Activated naive CD8-positive, alpha-beta T cell treated with anti-CD3 and anti-CD28 coated beads, Interleukin-2, amount 50 U/mL, for 16 hours (primary cell): Measurements from ENCODE around the gene GABRB3.
"Not testable (repeated sequence)": the region's sequence is repeated elsewhere in the genome, so short reads cannot be mapped to it uniquely, and the experiment has no call there.

Experiments used
- DNase-seq: peaks from one replicate; pipeline ENCODE4 v3.0.0-alpha.2; 2020; ENCODE audit warnings: low read depth, low spot score

The GABRB3 gene

DNA sequence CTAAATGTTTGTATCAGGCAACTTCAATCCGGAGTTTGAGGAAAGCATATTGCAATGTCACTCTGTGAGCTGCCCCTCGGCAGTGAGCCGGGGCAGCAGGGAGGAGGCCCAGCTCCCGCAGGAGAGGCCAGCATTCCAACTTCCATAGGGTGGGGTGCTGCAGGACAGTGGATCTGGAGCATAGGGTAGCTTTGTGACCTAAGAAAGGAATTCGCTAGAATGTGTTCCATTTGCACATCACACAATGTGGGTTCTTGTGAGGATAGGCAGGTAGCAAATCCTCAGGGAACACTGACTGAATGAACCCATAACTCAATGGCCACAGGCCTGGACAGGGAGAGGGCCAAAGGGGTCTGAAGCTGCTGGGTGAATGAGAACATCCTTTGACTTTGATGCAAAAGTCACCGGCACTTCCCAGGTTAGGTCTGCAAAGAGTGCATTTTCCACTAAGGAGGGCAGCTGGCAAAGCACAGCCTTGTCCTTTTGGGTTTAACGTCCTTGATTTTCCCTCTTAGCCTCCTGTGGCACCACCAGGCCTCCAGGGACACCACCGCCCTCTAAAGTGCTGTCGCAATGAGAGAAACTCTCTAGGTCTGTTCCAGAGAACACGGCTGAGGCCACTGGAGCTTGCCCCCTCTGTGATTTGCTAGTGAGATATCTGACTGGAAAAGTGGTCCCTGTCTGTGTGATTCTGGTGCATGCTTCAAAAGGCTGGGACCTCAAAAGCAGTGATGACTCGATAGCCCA lies 36.2 kb downstream of the GABRB3 start:
- DNase-seq = no peak

DNA sequence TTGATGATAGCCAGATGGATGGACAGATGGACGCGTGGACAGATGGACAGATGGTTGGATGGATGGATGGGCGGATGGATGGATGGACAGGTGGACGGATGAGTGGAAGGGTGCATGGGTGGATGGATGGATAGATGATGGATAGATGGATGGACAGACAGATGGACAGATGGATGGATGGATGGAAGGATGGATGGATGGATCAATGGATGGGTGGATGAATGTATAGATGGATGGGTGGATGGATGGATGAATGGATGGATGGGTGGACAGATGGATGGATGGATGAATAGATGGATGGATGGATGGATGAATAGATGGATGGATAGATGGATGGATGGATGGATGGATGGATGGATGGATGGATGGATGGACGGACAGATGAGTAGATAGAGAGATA lies 40.9 kb downstream of the GABRB3 start:
- no peak for DNase-seq

DNA sequence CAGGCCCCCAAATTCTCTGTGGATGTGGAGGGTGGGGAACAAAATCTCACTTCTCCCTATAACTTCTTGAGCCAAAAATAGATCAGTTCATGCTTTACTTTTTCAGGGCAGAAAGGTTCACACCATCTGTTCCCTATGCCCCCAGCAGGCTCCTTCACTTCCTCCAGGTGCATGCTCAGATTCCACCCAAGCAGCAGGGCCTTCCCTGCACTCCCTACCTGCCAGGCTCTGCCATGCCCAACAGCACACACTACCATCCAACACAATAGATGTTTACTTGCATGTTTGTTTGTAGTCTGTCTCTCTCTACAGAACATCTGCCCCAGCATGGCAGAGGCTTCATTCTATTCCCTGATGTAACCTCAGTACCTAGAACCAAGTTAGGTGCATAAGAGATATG lies 43.3 kb downstream of the GABRB3 start:
- no peak for DNase-seq

DNA sequence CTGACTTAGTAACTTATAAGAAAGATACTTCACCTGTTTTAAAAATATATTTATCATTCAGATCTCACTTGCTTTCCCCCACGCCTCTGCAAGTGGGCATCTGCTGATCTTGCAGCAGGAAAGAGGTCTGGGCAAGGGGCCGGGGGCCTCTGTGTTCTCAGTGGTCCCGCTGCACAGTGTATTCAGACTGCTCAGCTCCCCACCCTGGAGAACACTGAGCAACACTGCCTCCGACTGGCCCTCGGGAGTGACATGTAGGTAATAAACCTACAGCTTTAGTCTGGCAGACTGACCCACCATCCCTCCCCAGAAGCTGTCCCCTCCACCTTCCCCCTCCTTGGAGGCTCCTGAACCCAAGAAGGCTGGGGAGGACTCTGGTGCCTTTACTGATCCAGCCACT lies 43.8 kb downstream of the GABRB3 start:
- no peak for DNase-seq

DNA sequence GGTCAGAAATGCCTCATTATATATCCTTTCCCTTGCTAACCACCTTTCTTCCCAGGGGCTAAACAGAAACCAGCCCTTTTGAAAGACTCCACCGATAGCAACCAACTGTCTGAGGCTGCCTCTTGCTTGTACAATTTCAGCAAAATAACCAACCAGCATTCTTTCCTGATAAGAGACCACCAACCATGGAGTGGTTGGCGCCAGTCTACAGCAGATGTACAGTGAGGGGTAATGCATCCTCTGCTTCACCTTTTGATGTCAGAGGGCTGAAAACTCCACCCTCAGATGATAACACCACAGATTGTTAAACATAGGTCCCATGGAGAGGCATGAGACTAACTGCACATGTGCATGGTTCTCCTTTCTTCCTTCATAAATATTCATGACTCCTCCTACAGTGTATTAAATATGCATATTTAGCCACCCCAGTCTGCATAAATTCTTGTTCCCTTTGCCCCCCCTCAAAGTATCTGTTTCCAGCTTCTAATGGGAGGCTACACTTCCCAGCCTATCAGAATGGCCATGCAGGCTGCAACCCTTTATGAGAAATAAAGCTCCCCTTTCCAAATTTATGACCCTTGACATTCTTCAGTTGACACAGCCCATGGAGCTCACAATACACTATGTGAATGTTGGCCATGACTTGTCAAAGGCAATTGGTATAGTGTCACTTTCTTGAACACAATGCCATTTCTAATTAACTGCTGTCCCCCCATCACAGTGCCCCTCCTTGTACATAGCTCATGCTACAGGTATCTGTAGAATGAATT lies 48.3 kb downstream of the GABRB3 start:
- DNase-seq = no peak

DNA sequence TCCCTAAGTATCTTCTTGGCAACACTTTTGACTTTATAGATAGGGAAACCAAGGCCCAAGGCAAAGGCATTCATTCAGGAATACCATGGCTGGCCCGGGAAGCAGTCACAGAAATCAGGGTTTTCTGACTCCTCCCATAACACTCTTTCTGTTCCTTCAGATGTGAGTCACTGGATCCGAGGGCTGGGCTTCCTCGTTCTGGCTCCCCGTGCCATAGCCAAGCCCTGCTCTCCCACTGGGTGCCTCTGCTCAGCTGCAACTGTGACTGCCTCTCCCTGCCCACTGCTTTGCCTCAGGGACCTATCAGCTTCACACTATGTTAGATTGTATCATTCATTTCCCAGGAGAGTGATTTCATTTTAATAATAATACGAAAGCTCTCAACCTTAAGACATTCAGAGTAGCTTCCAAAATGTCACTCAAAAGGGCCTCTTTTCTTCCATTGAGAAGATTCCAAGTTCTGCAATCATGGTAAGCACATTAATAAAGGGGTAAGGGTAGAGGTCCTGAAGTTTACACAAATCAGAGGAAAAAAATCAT lies 50.2 kb downstream of the GABRB3 start:
- no peak for DNase-seq

DNA sequence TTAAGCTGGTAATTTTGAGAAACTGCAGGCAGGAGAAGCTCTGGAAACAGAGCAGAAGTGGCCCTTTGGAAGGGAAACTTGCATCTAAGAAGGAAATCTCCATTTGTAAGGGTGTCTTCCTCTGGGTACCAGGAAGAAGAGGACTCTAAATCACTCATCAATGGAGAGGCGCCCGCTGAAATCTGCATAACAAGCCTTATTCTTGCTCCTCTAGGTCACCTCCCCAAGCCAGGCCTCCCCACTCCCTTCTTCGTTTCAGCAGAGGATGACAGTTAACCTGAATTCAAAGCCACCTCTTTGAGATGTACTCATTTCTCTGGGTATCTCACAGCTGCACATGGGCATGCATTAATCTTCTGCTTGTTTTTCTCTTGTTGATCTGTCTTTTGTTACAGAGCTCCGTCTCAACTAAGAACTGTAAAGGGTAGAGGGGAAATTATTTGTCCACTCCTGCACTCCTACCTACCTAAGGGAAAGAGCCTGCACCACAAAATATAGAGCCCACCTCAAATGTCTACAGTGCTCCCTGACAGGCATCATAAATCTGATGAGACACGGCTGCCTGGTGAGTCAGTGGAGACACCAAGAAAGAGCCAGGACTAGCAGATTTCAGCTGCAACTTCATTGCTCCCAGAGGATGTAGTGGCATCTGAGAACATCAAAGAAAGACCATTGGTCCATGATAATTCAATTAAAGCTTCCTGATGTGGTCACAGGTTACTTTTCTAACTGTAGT lies 51.5 kb downstream of the GABRB3 start:
- no peak for DNase-seq

DNA sequence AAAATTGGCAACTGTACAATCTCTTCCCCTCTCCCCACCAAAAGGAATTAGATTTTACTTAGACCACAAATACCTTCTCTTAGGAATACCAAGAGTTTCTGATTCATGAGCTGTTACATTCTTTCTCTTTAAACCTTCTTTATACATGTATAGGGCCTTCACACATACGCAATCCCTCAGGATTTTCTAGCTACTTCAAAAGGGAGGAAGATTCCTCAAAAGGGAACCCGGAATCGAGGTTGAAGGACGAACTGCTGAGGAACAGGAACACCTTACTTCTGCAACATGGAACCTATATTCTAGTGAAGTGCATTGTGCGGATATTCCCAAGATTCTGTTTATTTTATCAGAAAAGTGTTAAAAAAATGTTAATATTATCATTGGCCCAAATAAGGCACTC lies 52.3 kb downstream of the GABRB3 start:
- DNase-seq = no peak

DNA sequence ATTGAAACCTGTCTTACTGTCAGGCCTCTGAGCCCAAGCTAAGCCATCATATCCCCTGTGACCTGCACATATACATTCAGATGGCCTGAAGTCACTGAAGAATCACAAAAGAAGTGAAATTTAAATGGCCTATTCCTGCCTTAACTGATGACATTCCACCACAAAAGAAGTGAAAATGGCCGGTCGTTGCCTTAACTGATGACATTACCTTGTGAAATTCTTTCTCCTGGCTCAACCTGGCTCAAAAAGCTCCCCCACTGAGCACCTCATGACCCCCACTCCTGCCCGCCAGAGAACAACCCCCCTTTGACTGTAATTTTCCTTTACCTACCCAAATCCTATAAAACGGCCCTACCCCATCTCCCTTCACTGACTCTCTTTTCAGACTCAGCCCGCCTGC lies 53.0 kb downstream of the GABRB3 start:
- not testable (repeated sequence) for DNase-seq

DNA sequence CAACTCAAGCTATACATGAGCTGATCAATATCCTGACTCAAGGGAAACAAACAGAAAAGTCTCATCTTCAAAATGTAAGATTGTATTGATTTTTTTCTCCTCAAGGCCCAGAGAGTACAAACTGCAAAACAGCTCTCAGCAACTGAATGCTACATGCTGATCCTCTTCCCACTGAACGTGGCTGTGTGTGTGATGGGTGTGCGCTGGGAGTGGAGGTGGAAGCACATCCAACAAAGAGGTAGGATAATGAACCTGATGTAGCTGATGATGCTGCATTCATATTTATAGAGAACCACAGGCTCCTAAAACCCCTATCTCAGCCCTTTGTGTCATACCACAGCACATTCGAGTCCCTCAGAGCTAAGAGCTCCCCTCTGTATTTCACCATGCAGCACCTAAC lies 56.8 kb downstream of the GABRB3 start:
- no peak for DNase-seq

DNA sequence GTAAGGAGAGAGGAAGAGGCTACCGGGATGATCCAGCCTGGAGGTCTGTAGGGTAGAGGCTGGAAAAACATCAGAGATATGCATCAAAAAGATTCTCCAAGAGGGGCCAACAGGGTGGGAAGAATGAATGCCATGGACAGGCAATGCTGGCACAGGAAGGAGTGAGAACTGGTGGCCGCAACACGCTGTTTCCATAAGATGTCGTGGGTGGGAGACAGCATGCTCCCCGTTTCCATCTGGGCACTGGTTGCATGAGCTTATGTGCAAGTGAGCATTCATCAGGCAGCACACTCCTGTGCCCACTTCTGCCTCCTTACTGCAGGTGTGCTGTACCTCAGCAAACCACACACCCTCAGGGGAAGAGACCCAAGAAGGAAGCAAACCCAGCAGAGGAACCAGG lies 59.4 kb downstream of the GABRB3 start:
- no peak for DNase-seq

DNA sequence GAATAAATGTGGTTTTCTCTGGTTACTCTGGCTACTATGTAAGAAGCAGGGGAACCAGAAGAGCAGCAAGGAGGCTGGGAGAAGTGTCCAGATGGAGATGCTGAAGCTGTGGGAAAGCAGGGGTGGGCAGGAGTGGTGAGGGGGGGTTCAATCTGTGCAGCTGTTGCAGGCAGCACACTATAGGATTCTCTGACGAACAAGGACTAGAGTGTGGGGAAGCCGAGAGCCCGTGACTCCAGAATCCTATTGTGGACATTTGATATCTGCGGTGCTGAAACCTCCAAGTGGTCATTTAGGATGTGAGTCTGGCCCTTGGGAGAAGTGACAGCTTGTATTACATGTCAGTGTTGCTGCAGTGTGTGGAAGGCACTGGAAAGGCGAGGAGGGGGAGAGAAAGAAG lies 60.5 kb downstream of the GABRB3 start:
- DNase-seq = no peak

DNA sequence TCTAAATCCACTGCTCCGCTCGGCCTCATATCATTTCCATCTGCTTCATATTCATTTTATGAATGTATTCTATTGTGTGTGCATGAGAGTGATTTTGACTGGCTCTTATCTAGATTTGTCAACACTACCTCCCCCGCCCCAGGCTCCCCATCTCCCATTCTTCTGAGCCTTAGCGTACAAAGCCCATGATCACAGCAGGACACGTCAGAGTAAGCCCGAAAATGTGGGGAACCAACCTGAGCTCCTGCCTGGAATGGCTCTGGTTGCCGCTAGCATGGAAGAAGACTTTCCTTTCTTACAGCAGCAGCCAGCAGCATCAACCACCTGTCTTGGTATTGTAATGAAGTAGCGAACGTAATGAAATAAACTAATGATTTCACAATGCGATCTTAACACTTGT lies 61.4 kb downstream of the GABRB3 start:
- DNase-seq = no peak

DNA sequence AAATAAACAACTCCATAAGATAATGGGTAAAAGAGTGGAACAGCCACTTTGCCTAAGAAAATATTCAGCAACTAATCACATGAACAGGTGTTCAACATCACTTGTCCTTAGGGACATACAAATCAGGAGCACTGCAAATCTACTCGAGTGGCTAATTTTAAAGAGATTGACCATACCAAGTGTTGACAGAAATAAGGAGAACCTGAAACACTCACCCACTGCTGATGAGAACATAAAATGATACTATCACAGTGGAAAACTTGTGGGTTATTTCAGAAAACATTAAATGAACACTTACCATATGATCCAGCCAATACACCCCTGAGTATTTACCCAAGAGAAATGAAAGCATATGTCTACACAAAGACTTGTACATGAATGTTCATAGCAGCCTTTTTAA lies 70.5 kb downstream of the GABRB3 start:
- DNase-seq = no peak

DNA sequence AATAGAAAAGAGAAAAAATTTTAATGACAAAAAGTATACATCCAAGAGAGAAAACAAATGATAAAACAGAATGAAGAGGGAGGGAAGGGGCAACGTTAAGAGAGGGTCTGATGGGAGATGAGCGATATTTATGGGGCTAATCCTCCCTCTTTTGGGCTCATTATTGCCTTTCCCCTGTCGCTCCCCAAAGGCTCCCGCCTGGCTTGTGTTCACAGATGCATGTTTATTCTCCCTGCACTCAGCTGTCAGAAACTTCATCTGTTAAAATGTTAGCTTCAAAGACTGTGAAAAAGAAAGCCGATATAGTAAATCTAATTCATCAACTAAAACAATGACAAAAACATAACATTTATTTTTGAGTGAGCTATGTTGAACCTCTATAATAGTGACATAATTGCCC lies 74.3 kb downstream of the GABRB3 start:
- DNase-seq = no peak

DNA sequence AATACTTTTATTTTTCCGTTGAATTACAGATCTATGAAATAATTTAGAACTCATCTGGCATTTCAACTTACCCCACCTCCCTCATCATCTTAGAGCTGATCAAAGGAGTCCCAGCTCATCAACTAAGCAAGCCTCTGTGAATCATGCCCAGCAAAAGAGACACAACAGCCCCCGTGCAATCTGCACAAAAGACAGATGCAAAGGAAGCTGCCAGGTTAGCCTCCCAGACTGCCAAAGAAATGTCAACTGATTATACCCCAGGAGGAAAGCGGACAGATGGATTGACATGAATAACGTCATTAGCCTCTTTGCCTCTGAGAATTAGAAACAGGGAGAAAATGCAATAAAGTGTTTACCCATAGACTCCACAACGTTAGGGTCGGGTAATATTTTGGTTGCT lies 75.0 kb downstream of the GABRB3 start:
- no peak for DNase-seq

DNA sequence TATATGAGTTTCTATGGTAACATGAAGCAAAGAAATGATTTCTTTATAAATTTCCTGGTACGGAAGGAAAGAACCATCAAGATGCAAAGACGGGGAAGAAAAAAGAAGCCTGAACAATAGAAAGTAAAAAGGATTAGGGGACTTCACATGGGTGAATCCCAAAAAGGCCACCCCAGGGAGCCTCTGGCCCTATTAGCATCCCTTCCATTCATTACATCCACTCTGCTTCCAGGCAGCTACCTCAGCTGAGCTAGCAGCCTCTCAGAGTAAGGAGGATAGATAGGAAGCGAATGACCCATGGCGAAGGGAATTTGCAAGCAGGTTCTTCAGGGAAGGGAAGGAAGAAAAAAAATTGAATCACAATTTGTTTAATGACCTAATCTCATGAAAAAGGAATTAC lies 81.6 kb downstream of the GABRB3 start:
- DNase-seq = no peak

DNA sequence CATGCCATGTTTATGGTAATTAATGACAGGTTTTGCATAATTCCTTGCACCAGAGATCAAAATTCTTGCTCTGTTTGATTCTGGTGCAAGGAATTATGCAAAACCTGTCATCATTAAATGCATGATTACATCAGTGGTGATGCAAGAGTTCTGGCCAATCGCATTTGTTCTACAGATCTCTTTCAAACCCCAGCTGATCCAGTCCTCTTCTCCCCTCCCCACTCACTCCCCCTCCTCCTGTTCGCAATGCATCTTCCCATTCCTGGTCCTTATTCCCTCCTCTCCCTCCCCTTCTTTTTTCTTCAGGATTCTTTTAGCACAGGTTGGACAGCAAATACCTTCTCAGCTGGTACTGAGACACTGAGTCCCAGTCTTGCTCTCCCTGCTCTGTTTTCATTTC lies 82.1 kb downstream of the GABRB3 start:
- DNase-seq = no peak

DNA sequence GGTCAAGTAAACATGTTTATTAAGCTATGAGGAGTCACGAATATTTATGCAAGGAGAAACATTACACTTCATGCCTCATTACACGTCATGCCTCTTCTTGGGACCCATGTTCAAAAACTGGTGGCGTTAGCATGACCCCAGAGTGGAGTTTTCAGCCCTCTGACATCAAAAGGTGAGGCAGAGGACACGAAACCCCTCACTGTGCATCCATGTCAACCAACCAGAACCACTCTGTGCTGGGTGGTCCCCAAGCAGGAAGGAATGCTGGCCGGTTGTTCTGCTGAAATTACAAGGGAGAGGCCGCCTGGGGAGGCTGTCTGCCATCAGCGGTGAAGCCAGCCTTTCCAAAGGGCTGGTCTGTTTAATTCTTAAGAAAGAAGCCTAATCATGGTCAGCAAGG lies 83.4 kb downstream of the GABRB3 start:
- no peak for DNase-seq

DNA sequence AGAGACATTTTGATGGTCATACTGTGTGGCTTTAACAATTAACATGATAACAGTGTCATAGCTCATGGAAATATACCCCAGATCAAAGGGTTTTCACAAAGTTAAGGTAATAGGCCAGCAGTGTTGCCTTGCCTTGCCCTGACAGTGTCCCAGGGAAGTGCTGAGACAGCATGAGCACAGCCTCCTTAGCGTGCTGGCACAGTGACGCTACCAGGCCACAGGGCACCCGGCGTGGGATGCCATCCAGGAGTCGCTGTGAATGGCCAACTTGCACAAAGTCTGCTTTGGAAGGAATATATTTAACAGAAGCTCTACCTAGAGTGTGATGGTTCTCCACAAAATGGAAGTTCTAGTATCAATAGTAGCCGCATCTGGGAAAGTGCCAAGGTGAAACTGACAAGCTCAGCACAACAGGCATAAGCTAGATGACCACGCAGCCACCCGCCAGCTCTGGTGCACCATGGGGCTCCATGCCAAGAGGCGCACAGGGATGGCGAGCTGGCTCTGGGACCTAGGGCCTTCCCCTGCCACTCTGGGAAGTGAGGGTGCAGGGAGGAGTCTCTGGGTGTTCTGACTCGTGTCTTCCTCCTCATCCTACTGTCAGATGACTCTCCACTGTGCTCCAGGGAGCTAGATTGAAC lies 86.2 kb downstream of the GABRB3 start:
- DNase-seq = no peak

DNA sequence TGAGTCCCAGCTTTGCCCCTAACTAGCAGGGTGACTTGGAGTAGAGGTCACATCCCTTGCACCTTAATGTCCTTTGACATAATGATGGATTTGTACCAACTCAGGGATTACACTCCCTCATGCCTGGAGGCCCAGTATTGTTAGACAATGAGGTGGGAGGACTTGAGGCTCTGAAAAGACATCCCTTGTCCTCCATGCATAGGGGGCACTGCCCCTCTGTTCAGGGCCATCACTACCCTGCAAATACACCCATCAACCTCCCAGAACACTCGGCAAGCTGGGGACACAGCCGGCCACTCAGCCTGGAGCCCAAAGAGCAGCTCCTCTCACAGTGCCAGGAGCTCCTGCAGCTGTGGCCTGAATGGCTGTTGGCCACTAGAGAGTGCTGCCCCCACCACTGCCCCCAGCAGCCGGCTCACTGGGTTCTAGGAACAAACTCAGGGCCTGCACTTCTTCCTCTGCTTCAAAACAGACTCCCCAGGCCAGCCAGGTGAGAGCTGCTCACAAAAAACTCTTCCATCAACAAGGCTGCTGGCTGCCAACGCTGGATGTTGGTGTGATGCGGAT lies 90.2 kb downstream of the GABRB3 start:
- no peak for DNase-seq

DNA sequence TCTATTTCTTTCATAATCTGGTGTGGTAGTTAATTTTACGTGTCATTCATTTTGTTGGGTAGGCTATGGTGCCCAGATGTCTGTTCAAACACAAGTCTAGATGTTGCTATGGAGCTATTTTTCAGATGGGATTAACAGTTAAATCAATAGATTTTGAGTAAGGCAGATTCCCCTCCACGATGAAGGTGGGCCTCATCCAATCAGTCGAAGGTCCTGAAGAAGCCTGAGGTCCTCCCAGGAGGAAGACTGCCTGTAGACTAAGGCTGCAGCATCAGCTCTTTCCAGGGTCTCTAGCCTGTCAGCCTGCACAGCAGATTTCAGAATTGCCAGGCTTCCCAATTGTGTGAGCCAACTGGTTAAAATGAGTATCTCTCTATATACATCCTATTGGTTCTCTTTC lies 92.9 kb downstream of the GABRB3 start:
- no peak for DNase-seq
